Panc1 (cell line): ENCODE results near the gene BTN2A1.

Experiments
- CTCF ChIP-seq: fragments of 450-650 bp; IDR thresholded peaks from 2 replicates; pipeline ENCODE4 v1.5.1; 2017; ENCODE audit warnings: mild to moderate bottlenecking
- POLR2AphosphoS5 ChIP-seq: IDR thresholded peaks from 2 replicates; pipeline ENCODE4 v1.6.1; 2012; ENCODE audit warnings: mild to moderate bottlenecking, low read depth, low read length, moderate library complexity
- SIN3A ChIP-seq: IDR thresholded peaks from 2 replicates; pipeline ENCODE4 v1.6.1; 2012; ENCODE audit warnings: low read depth, mild to moderate bottlenecking, low read length, moderate library complexity, borderline replicate concordance; ENCODE audit not compliant: insufficient read depth

DNA sequence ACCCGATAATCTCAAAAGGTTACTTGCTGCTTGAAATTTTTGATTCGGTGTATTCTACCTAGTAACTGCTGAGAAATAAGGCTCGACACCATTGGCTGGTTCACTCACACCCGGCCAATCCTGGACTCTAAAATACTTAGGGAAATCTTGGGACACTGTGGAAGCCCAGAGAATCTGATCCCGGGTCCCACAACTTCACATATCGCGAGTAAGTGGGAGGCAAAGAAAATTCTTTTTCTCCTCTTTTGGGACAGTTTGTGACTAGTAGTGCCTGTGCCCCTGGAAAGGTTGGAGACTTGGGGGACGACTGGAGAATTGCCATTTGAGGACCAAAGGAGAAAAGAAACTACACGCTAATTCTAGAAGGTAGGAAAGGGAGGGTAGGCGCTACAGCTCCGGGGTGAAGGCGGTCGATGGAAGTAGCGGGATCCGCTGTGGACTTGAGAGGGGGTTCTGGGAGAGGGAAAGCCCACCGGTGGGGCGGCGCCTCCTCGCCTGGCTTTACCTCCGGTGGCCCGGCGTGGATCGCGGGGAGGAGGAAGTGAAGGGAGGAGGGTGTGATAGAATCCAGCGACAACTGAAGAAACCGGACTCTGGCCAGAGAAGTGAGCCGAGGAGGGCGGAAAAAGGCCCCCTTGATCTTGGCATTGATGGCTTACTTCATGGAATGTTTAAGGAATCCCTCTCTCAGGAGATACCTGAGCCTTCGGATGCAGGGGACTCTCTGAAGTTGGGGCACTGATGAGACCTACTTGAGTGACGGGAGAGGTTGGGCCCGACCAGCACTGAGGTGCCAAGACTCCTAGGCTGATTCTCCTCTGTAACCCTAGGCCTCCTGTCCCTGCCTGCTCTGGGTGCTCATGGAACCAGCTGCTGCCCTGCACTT lies 36.3 kb upstream of the BTN2A1 start:
- TF ChIP-seq CTCF (no peak), POLR2AphosphoS5 (no peak), SIN3A (no peak)
